ENCODE measurements around the gene CCDC9B.

The CCDC9B gene

GRCh38 chr15:40303576-40303975, 37.2 kb downstream of the CCDC9B start:
- DNase-seq = no peak

GRCh38 chr15:40302981-40303380, 37.8 kb downstream of the CCDC9B start:
- DNase-seq = no peak

DNA sequence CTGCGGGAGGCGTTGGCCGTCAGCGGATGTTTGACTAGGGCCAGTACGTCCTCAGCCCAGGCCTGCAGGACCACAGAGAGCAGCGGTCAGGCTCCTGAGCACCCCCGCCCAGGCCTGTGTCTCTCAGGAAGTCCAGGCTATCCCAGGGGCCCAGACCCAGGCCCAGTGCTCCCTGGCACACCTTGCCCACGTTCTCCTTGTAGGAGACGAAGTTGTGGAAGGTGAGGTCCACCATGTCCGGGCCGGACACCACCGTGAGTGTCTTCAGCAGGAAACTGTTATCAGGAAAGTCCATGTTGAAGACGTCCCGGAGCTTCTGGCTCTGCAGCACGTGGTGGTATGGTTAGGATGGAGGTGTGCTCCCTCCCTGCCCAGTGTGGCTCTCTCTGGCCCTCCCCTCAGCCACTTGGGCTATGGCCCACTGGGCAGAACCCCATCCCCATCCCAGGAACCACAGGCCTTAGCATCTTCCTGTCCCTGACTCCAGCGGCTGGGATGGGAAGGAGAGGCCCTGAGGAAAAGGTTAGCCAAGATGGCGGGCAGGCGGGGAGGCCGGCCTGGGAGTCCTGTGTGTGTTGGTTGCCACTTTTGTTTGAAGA, 38.4 kb downstream of the CCDC9B start:
- no peak for DNase-seq

- no peak for DNase-seq
Observed at GRCh38 chr15:40301467-40302179, 39.1 kb downstream of the CCDC9B start.

DNA sequence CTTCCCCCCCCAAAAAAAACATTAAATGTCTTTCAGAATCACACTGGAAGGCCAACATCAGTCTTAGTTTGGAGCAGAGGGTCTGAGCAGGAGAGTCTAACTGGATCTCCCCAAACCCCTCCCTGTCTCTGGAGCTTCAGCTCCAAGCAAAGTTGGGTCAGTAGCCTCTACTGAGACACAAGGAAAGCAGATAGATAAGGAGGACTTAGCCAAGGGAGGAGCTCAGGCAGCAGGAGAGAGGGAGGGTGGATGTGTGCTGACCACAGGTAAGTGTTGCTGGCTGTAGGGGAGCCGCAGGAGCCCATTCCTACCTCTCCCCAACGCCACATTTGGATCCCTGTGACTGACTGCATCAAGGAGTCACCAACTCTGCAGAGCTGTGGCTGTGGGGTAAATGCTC, 40.0 kb downstream of the CCDC9B start:
- DNase-seq = no peak

GRCh38 chr15:40300367-40300766, 40.4 kb downstream of the CCDC9B start:
- no peak for DNase-seq

DNA sequence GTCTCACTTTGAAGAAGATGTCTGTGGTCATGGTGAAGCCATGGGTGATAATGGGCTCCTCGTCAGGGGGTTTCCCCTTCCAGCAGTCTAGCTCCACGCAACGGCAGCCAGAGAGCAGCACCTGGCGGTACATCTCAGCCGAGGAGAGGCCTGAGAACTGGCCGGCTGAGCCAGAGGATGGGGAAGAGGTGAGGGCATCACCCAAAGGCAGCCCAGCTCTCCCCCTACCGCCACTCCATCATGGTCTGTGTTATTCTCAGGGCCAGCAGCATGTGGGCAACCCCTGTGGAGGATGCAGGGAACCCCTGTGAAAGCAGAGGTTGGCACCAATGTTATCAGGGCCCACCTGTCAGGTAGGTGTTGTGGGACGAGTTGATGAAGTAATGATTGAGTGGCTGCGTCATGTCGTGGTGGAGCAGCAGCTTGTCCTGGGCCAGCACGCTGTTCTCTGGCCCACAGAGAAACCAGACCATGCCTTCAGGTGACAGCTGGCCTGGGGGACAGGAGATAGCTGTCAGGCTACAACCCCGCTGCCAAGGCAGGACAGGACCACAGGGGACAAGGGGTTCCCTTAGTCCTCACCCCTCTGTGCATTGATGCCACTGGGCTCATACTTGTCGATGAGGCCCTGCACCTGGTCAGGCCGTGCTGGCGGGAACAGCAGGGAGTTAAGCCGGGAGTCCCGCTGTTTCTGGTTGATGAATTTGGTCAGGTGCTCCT, 42.4 kb downstream of the CCDC9B start:
- DNase-seq = no peak

GRCh38 chr15:40297356-40297755, 43.4 kb downstream of the CCDC9B start:
- DNase-seq = no peak

- no peak for DNase-seq
Observed at GRCh38 chr15:40296561-40297230, 44.0 kb downstream of the CCDC9B start.

- DNase-seq = no peak
Observed at GRCh38 chr15:40295877-40296560, 44.7 kb downstream of the CCDC9B start.

DNA sequence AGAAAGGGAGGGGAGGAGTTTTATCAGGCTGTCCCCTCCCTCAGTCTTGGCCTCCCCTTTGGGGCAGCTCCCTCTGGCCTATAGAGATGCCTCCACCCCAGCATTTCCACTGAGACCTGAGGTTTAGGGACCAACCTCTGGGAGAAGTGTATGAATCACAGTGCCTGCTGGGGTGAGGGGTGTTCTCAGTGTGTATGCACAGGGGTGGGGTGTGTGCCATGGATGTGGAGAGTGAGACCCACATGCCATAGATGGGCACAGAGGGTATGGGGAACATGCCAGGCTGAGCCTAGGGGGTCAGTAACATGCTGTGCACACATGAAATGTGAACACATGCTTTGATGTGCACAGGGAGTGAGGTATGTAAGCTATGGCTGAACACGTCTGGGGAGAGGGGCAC, 45.4 kb downstream of the CCDC9B start:
- DNase-seq = no peak

GRCh38 chr15:40293905-40294895, 46.5 kb downstream of the CCDC9B start:
- DNase-seq = no peak

GRCh38 chr15:40293006-40293405, 47.7 kb downstream of the CCDC9B start:
- no peak for DNase-seq

GRCh38 chr15:40292246-40292645, 48.5 kb downstream of the CCDC9B start:
- DNase-seq = no peak

GRCh38 chr15:40290918-40291574, 49.7 kb downstream of the CCDC9B start:
- no peak for DNase-seq

GRCh38 chr15:40290545-40290917, 50.2 kb downstream of the CCDC9B start:
- DNase-seq = no peak

- no peak for DNase-seq
Observed at GRCh38 chr15:40289140-40289775, 51.5 kb downstream of the CCDC9B start.

- no peak for DNase-seq
Observed at GRCh38 chr15:40287968-40288367, 52.8 kb downstream of the CCDC9B start.

- DNase-seq = no peak
Observed at GRCh38 chr15:40287505-40287904, 53.2 kb downstream of the CCDC9B start.

GRCh38 chr15:40286794-40287193, 53.9 kb downstream of the CCDC9B start:
- no peak for DNase-seq

GRCh38 chr15:40286061-40286532, 54.6 kb downstream of the CCDC9B start:
- DNase-seq = no peak

Data from SIG-M5 (cell line).